SU-DHL-6 (cell line): Measurements from ENCODE around the gene GCNT1.
"Not testable (repeated sequence)": the region's sequence is repeated elsewhere in the genome, so short reads cannot be mapped to it uniquely, and the experiment has no call there.

Experiments
- H2AFZ ChIP-seq: fragments of 200-600 bp; sonication (generic); 2 replicates; pipeline ENCODE4 v1.6.1; 2014; ENCODE audit warnings: low read depth, mild to moderate bottlenecking, moderate library complexity, mixed read lengths, antibody characterized with exemption, low read length; ENCODE audit not compliant: severe bottlenecking
- H3F3A ChIP-seq: fragments of 200-600 bp; shearing (Covaris generic); 2 replicates; pipeline ENCODE4 v1.6.0; 2016; ENCODE audit warnings: antibody characterized with exemption, mild to moderate bottlenecking; ENCODE audit not compliant: insufficient read depth
- H3K27ac ChIP-seq: fragments of 200-600 bp; sonication (generic); 2 replicates; pipeline ENCODE4 v1.5.1; 2016; ENCODE audit warnings: low read depth, mild to moderate bottlenecking, low read length, moderate library complexity, mixed read lengths
- H3K27me3 ChIP-seq: fragments of 200-600 bp; sonication (generic), shearing (Covaris generic); 2 replicates; pipeline ENCODE4 v1.6.0; 2014; ENCODE audit warnings: mild to moderate bottlenecking, low read length
- H3K36me3 ChIP-seq: fragments of 200-600 bp; sonication (generic); 2 replicates; pipeline ENCODE4 v1.6.1; 2014; ENCODE audit warnings: mild to moderate bottlenecking, low read length, mixed read lengths
- H3K4me2 ChIP-seq: fragments of 300-600, 200-600 bp; shearing (Covaris generic), sonication (generic); 2 replicates; pipeline ENCODE4 v1.6.0; 2014; ENCODE audit warnings: low read length, low read depth, mild to moderate bottlenecking; ENCODE audit not compliant: poor library complexity, severe bottlenecking
- H3K4me3 ChIP-seq: fragments of 200-600 bp; sonication (generic); 2 replicates; pipeline ENCODE4 v1.5.1; 2014; ENCODE audit warnings: antibody characterized with exemption, low read length, mild to moderate bottlenecking, mixed read lengths; ENCODE audit not compliant: insufficient read depth, poor library complexity, severe bottlenecking
- H3K79me2 ChIP-seq: fragments of 200-600 bp; sonication (generic); 2 replicates; pipeline ENCODE4 v1.6.1; 2014; ENCODE audit warnings: mild to moderate bottlenecking, low read length, moderate library complexity; ENCODE audit not compliant: insufficient read depth
- H3K9ac ChIP-seq: fragments of 200-600 bp; sonication (generic); 2 replicates; pipeline ENCODE4 v1.7.0; 2014; ENCODE audit warnings: mild to moderate bottlenecking, low read length
- H3K9me2 ChIP-seq: fragments of 200-600 bp; sonication (generic); replicated peaks from 2 replicates; pipeline ENCODE4 v1.6.1; 2014; ENCODE audit warnings: low read length; ENCODE audit not compliant: insufficient read depth
- H3K9me3 ChIP-seq: fragments of 200-600 bp; sonication (generic); 2 replicates; pipeline ENCODE4 v1.6.1; 2014; ENCODE audit warnings: low read length, mixed read lengths; ENCODE audit not compliant: insufficient read depth
- H4K20me1 ChIP-seq: fragments of 200-600 bp; sonication (generic); 2 replicates; pipeline ENCODE4 v1.6.1; 2014; ENCODE audit warnings: low read depth, mild to moderate bottlenecking, antibody characterized with exemption, low read length, moderate library complexity, mixed read lengths
- EZH2phosphoT487 ChIP-seq: fragments of 200-600 bp; sonication (generic), shearing (Covaris generic); conservative IDR thresholded peaks from 2 replicates; pipeline ENCODE4 v1.6.1; 2018; ENCODE audit warnings: mild to moderate bottlenecking, antibody characterized with exemption, low read length, moderate library complexity, mixed read lengths
- TF ChIP-seq, protein P1 (sequence below): fragments of 200-600 bp; sonication (generic); IDR thresholded peaks from one replicate; pipeline ENCODE4 v1.5.1; 2017; ENCODE audit warnings: antibody characterized with exemption, mild to moderate bottlenecking, low read length, moderate library complexity; ENCODE audit not compliant: insufficient read depth, poor library complexity, severe bottlenecking

GCNT1 gene

DNA sequence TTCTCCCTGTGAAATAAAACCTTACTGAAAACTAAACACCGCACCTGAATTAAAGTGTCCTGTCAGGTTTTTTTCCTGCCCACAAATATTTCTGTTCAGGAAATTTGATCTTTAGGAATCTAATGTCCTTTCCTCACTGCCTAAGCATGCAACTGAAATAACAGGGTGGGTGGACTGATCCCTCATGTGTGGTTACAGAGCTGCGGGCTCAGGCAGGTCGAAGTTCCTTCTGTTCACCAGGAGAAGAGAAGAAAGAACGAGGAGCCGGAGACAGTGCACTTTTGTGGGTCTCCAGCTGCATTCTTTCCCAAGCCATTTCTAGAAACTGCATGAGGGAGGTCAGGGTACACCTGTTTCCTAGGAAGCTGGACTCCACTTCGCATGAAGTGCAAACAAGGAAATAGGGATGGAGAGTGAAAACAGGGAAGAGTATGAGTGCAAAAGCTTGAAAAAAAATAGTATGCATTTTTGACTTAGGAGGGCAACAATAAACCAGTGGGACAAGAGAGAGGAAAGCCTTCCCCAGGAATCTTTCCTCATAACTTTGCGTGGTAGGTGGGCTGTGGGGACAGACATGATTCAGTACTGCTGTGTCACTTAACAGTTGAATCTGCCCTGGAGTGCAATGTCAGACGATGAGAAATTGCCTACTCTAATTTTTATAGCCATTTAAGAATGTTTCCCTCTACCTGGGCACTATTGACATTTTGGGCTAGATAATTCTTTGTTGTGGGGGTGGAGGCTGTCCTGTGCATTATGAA lies 60.3 kb downstream of the GCNT1 start:
- no peak overlapping the region for H3K4me2 ChIP-seq
- no peaks in the 10 kb centered on the region for H3F3A ChIP-seq
- no peaks in the 10 kb centered on the region for H3K9me3 ChIP-seq
- H3K27ac ChIP-seq = no peak overlapping the region
- no peaks in the 10 kb centered on the region for H3K79me2 ChIP-seq
- H3K27me3 ChIP-seq = no peaks in the 10 kb centered on the region
- no peaks in the 10 kb centered on the region for H3K9me2 ChIP-seq
- no peaks in the 10 kb centered on the region for H3K36me3 ChIP-seq
- H3K9ac ChIP-seq = no peak overlapping the region
- H3K4me3 ChIP-seq = no peak overlapping the region
- H2AFZ ChIP-seq = no peak overlapping the region
- H4K20me1 ChIP-seq = no peaks in the 10 kb centered on the region
- TF ChIP-seq, protein P1, sequence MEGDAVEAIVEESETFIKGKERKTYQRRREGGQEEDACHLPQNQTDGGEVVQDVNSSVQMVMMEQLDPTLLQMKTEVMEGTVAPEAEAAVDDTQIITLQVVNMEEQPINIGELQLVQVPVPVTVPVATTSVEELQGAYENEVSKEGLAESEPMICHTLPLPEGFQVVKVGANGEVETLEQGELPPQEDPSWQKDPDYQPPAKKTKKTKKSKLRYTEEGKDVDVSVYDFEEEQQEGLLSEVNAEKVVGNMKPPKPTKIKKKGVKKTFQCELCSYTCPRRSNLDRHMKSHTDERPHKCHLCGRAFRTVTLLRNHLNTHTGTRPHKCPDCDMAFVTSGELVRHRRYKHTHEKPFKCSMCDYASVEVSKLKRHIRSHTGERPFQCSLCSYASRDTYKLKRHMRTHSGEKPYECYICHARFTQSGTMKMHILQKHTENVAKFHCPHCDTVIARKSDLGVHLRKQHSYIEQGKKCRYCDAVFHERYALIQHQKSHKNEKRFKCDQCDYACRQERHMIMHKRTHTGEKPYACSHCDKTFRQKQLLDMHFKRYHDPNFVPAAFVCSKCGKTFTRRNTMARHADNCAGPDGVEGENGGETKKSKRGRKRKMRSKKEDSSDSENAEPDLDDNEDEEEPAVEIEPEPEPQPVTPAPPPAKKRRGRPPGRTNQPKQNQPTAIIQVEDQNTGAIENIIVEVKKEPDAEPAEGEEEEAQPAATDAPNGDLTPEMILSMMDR = no peak
- TF ChIP-seq EZH2phosphoT487 = no peak

DNA sequence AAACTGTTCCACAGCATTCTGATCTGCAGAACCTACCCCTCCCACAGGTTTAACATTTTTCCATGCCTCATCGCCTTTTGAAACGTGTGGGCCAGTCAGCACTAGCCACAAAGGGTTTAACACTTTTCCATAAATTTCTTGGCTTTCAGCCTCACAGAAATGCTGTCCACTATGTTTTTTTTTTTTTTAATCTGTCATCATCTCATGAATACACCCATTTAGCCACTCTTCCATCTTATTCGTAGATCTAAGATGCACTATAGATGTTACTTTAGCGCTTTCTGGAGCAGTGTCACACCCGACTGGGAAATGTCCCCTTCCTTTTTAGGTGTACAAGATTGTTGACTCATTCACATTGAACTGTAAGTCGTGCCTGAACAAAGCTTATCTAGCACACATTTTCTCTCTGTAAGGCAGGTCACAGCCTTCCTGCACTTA lies 62.3 kb downstream of the GCNT1 start:
- no peaks in the 10 kb centered on the region for H3K36me3 ChIP-seq
- H3K79me2 ChIP-seq = no peaks in the 10 kb centered on the region
- no peak overlapping the region for H3K27ac ChIP-seq
- H4K20me1 ChIP-seq = no peaks in the 10 kb centered on the region
- no peak overlapping the region for H3K4me2 ChIP-seq
- no peak for TF ChIP-seq EZH2phosphoT487
- TF ChIP-seq, protein P1 = no peak
- no peak overlapping the region for H3K4me3 ChIP-seq
- no peaks in the 10 kb centered on the region for H3K9me3 ChIP-seq
- H3K27me3 ChIP-seq = no peaks in the 10 kb centered on the region
- no peak overlapping the region for H2AFZ ChIP-seq
- no peaks in the 10 kb centered on the region for H3K9me2 ChIP-seq
- H3K9ac ChIP-seq = no peak overlapping the region
- H3F3A ChIP-seq = no peaks in the 10 kb centered on the region

DNA sequence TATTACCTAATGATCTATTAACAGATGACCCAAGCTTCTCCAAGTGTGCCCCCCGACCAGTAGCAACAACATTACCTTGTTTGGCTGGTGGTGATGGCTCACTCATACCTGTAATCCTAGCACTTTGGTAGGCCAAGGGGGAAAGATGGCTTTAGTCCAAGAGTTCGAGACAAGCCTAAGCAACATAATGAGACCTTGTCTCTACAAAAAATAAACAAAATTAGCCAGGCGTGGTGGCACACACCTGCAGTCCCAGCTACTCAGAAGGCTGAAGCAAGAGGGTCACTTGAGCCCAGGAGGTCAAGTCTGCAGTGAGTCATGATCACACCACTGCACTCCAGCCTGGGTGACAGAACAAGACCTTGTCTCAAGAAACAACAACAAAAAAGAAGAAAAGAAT lies 62.9 kb downstream of the GCNT1 start:
- Histone ChIP-seq H3K36me3 (no peaks in the 10 kb centered on the region), H3K4me3 (no peak overlapping the region), H3K9me2 (no peaks in the 10 kb centered on the region), H2AFZ (no peak overlapping the region), H3K27ac (no peak overlapping the region), H3F3A (no peaks in the 10 kb centered on the region), H3K27me3 (no peaks in the 10 kb centered on the region), H3K9me3 (no peaks in the 10 kb centered on the region), H3K4me2 (no peak overlapping the region), H3K79me2 (no peaks in the 10 kb centered on the region), H3K9ac (no peak overlapping the region), H4K20me1 (no peaks in the 10 kb centered on the region)
- TF ChIP-seq EZH2phosphoT487 = no peak
- TF ChIP-seq, protein P1 = no peak

DNA sequence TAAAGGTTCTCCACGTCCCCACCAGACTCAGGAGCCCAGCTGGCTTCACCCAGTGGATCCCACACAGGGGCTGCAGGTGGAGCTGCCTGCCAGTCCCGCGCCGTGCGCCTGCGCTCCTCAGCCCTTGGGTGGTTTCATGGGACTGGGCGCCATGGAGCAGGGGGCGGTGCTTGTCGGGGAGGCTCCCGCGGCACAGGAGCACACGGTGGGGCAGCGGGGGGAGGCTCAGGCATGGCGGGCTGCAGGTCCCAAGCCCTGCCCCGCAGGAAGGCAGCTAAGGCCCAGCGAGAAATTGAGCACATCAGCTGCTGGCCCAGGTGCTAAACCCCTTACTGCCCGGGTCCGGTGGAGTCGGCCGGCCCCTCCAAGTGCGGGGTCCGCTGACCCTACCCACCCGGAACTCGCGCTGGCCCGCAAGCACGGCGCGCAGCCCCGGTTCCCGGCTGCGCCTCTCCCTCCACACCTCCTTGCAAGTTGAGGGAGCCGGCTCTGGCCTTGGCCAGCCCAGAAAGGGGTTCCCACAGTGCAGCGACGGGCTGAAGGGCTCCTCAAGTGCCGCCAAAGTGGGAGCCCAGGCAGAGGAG lies 64.7 kb downstream of the GCNT1 start:
- H3K4me2 ChIP-seq, H3F3A ChIP-seq, H3K9me2 ChIP-seq, H3K27ac ChIP-seq, H3K4me3 ChIP-seq, H3K9ac ChIP-seq, H3K36me3 ChIP-seq, H3K79me2 ChIP-seq, H4K20me1 ChIP-seq, H2AFZ ChIP-seq, H3K27me3 ChIP-seq, H3K9me3 ChIP-seq: not testable (repeated sequence)
